HCEC 1CT (cell line): ENCODE results near the gene A1BG.
"Not testable (repeated sequence)": the region's sequence is repeated elsewhere in the genome, so short reads cannot be mapped to it uniquely, and the experiment has no call there.

Experiments used
- DNase-seq: peaks from one replicate; pipeline ENCODE4 v3.0.0-alpha.2; 2017

A1BG gene

DNA sequence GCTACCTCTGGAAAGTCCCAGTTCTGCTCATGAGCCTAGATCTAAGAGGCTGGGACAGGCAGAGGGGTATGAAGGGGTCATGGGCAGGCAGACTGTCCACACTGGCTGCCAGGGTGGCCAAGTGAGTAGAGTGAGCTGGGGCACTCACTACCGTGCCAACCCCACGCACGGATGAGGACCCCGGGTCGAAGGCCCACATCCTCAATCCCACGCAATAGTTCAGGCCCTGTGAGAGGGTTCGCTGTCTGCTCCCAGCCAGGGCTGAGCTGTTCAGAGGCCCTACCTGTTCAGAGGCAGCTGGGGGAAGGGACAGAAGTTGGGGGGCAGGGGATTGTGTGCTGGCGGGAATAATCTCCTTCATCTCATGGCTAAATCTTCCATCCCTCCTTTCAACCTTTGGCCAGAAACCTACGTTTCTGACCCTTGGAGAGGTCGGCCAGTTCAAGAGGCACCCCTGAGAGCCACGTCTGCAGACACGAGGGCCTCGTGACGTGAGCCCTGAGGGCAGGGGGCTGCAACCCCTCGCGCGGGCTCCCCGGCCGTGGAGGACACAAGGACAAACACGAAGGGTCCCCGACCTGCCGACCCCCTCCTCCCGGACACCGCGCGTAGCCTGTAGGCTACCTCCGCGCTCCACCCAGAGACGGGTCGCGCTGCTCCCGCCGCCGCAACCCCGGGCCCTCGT lies 32.7 kb upstream of the A1BG start:
- no peak for DNase-seq

GRCh38 chr19:58385313-58385890 lies 32.1 kb upstream of the A1BG start:
- no peak for DNase-seq

- no peak for DNase-seq
These were observed 29.8 kb upstream of the A1BG start for GRCh38 chr19:58382997-58383603.

DNA sequence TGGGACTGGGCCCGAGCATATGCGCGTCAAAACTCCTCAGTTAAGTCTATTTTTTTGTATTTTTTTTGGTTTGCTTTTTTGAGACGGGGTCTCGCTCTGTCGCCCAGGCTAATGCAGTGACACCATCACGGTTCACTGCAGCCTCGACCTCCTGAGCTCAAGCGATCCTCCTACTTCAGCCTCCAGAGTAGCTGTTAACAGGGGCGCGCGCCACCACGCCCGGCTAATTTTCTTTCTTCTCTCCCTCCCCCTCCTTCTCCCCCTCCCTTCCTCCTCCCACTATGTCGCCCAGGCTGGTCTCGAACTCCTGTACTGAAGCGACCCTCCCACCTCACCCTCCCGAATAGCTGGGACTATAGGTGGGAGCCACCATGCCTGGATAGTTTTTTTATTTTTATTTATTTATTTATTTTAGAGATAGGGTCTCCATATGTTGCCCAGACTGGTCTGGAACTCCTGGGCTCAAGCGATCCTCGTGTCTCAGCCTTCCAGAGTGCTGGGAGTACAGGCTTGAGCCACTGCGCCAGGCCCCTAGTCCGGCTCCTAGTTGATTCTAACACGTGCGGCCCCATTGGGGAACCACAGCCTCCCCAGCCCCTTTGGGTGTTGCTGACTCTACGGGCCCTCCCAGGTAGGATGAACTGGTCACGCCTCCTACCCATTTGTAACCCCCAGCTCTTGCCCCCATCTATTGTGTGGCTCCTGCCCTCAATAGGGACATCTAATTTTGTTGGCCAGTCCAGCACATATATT lies 28.3 kb upstream of the A1BG start:
- DNase-seq: no peak

DNA sequence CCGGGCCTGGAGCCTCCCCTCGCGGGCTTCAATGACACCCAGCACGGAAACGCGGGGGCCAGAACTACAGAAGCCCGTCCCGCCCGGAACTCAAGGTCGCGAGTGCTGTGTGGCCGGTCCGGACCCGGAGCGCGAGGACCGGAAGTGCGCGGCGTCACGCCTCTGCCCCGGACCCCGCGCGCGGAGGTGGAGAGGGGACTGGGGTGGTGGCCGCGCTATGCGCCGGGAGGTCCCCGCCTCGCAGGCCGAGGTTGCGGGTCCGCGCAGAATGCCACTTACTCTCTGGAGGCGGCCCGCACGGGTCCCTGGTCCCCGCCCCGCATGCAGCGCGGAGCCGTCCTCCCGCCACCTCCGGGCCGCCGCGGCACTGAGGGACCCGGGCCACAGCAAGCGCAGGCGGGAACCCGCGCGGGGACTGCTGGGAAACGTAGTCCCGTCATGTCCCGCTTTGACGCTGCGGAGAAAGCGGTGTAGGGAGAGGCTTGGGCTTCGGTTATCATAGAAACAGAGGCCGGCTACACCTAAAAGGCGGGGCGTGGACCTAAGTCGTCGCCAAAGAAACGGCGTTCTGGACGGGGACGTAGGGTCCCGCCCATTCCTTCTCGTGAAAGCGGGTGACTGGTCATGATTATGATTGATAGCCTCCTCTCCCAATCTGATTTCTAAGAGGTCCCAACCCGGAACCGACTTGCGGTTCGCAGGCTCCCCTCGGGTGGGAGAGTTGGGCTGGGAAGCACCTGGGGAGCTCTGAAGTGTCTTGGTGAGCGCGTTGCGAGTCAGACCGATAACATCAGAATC lies 27.6 kb upstream of the A1BG start, which contains the start of gene ZNF837:
Gene ZNF837, minus strand, starts transcription at position 369 of the 798 bp plus-strand sequence. CDS start 11,698 bp downstream, outside the sequence.
- peak; percentile 100 for DNase-seq

GRCh38 chr19:58380037-58380661 lies 26.9 kb upstream of the A1BG start:
- no peak for DNase-seq

- no peak for DNase-seq
These were observed 26.0 kb upstream of the A1BG start for GRCh38 chr19:58379246-58379645.

- not testable (repeated sequence) for DNase-seq
These were observed 23.4 kb upstream of the A1BG start for GRCh38 chr19:58376724-58377123.

DNA sequence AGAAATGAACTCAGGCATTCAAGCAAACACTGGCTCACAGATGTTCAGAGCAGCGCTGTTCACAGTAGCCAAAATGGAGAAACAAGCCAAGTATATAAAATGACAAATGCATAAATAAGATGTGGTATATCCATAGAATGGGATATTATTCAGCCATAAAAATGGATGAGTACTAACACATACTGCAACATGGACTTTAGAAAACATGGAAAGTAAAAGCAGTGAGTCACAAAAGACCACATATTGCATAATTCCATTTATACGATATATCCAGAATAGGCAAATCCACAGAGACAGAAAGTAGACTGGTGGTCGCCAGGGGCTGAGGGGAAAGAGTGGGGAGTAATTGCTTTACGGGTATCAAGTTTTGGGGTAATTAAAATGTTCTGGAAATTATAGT lies 20.9 kb upstream of the A1BG start:
- peak; percentile 27 for DNase-seq

DNA sequence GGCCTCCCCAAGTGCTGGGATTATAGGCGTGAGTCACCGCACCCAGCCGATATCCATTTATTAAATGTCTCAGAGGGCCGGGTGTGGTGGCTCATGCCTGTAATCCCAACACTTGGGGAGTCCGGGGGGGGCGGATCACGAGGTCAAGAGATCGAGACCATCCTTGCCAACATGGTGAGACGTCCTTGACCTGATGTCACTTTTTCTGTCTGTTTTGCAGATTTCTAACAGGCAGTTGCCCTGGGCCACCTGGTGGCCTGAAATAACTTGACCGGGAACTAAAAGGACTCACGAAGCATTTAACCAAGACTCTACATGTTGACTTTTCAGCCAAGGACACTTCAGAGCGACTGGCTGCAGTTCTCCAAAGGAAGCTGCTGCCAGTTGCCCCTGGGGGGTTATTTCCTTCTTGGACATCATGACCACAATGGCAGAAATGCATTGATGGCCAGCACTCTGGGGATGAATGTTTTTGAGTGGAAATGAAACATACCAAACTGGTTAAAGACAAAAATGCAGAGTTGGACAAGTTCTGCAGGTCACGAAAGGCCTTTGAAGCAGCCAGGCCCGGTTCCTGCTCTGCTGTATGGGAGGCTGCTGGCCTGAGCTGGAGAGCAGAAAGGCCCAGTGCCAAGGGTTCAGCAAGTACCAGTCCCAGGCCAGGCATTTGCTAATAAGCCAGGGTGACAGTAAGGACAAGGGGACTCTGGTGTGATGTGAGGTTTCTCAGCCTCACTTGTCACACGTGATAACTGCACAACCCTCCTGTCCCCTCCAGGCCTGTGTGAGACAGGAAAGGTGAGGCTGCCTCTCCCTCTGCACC lies 19.2 kb upstream of the A1BG start:
- no peak for DNase-seq

DNA sequence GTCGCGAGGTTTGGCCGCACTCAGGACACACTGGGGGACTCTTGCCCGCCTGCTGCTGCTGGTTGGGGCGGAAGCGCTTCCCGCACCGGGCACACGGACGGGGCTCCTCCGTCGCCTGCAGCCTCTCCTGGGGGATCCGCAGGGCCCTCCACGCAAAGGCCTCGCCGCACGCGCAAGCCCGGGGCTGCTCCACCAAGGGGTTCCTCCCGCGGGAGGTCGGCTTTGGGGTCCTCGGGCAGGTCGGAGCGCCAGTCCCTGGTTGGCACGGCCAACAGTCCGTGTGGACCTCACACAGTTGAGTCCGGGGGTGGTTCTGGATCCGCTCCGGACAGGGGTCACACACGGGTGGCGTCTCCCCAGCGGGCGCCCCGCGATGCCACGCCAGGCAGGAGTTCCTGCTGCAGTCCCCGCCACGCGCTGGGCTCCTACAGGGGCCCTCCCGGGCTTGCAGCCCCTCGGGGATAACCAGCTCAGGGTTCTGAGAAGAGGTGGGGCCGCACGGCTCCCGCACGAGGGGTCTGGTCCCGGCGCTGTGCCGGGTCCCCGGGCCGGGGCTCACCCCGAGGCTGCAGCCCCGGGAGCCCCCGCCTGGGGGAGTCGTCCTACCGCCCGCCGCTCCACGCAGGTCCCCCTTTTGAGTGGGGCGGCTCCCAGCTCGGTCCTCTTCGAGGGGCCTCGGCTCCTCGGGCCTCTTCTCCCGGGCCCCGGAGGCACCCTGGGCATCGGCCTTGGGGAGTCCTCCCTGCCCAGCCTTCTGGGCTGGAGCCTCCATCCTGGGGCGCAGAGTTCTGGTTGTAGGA lies 15.5 kb upstream of the A1BG start:
- no peak for DNase-seq

DNA sequence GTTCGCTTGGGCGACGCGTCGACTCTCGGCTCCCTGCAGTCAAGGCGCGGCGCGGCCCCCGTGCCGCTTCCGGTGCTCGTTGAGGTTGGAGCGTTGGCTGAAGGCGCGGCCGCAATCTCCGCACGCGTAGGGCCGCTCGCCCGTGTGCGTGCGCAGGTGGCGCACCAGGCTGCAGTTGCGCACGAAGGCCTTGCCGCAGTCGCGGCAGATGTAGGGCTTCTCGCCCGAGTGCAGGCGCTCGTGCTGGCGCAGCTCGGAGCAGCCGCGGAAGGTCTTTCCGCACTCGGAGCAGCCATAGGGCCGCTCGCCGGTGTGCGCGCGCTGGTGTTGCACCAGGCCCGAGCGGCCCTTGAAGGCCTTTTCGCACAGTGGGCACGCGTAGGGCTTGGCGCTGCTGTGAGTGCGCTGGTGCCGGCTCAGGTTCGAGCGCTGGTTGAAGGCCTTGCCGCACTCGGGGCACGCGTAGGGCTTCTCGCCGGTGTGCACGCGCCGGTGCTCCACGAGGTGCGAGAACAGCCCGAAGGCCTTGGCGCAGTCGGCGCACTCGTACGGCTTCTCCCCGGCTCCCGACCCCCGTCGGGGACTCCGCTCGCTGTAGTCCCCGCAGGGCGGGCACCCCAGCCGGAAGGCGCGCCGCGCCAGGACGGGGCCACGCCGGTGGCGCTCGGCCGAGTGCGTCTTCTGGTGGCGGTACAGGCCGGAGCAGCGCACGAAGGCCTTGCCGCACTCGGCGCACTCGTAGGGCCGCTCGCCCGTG lies 14.6 kb upstream of the A1BG start:
- DNase-seq: no peak

- no peak for DNase-seq
These were observed 13.5 kb upstream of the A1BG start for GRCh38 chr19:58366585-58367430.

GRCh38 chr19:58364146-58364545 lies 10.9 kb upstream of the A1BG start:
- DNase-seq: no peak

DNA sequence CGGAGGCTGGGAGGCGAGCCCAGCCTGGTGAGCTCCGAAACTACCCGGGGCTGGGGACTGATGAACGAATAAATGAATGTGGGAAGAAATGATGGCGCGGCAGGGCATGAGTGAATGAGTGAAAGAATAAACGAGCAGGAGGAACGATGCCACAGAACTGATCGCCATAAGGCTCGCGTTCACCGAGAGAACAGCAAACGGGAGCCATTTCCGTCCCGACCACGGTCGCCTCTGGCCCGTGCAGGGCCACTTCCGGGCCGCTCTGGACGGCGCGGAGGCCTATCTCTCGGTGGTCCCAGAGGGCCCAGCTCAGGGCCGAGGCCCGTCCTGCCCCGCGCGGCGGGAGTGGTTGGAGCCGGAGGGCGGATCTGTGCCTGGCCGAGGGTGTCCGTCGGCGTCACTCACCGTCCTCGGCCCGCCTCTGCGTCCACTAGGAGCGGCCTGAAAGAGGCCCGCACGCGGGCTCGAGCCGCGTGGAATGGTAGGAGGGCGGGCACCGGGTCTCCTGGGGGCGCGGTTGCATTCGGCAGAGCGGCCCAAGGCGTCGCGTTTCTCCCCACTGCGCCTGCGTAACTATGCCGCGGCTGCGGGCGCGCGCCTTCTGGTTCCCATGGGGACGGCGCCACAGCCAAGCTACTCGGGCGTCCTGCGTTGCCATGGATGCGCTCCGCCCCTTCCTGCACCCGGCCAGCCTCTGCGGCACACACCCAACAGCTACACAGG lies 9.1 kb upstream of the A1BG start, which contains the start of gene ZNF497:
Gene ZNF497, minus strand, starts transcription at position 480 of the 723 bp plus-strand sequence. CDS start 5,116 bp downstream, outside the sequence.
- DNase-seq: peak; percentile 94

DNA sequence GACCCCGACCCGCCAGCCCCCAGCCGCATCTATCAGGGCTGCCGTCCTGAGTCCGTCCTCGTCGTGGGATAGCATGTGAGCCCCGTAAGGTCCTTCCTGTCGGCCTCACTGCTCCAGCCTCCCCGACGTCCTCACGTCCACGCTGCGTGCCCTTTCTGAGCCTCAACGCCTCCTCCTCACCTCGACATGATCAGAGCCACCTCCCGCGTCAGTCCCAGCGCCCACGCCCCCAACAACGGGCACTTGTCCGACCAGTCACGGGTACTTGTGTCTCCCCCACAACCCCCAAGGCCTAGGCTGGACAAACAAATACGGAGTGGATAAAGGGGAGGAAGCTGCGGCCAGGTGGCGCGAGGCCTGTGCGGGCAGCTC lies 8.6 kb upstream of the A1BG start:
- peak; percentile 37 for DNase-seq

DNA sequence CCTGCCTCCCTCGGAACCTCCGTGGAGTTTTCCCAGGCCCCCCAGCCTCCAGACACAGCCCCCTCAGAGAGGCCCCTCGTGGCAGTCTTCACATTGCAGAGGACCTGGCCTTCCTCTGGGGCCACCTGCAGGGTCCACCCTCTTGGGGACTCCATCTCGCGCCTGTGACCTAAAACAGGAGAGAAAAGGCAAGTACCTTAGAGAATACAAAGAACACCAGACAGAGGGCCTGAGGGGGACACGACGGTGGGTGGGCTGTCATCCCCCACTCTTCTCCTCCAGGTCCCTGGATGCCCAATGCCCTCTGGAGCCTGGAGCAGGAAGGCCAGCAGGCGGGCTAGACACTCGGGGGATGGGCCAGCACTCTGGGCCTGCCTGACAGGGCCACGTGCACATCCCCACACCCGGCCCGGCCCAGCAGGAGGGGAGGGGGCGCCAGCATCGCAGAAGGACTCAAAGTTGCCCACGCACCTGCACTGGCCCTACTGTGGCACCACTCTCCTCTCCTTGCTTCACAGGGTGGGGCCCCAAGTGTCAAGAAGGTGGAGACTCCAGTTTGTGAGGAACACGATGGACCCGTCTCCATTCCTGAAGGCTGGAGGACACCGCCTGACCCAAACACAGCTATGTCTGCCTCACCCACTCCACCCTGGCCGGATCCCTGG lies 4.3 kb upstream of the A1BG start:
- DNase-seq: no peak
